ENCODE measurements around the gene DOCK7. TPM values are rescaled to one million over a fixed set of nuclear protein-coding genes. Genes with fewer than 3 reads are reported as not detected.

Gene DOCK7
- total RNA-seq, 1 donor from 2014 or later: 47.1 TPM

DNA sequence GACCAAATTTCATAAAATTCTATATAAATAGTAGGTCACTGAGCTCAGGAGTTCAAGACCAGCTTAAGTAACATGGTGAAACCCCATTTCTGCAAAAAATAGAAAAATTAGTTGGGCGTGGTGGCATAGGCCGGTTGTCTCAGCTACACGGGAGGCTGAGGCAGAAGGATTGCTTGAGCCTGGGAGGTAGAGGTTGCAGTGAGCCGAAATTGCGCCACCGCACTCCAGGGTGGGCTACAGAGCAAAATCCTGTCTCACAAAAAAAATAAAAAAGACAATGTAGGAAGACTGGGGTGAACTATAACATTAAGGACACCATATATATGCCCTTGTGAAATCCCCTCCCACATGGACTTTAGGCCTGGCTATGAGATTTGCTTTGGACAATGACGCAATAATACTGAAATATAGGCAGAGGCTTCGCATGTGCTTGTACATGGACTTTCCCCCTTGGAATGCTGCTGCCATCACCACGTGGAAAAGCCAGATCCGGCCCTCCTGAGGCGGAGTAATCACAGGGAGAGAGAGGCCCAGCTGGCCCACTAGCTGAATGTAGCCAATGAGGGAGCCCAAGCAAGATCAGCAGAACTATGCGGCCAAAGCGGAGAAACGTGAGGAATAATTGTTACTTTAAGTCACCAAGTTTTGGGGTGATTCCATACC lies 264.5 kb downstream of the DOCK7 start:
- DNase-seq (ENCODE audit: low spot score): no peak

DNA sequence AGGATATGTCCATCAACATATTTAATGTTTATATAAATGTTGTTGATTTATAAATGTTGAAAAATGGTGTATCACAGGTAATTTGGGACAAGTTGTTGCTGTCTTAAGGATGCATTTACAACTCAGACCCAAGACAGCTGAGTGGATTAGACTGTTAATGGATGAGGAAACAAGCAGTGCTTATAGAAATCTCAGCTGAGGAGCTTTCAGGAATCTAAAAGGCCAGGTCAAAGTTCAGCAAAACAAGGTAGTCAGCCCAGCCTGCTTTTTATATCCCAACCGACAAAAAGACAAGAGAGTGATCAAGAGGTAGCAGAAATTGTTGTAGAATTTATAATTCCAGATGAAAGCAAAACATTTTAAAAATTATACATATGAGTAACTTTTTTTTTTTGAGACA lies 268.0 kb downstream of the DOCK7 start:
- no peak for DNase-seq (ENCODE audit: low spot score)

DNA sequence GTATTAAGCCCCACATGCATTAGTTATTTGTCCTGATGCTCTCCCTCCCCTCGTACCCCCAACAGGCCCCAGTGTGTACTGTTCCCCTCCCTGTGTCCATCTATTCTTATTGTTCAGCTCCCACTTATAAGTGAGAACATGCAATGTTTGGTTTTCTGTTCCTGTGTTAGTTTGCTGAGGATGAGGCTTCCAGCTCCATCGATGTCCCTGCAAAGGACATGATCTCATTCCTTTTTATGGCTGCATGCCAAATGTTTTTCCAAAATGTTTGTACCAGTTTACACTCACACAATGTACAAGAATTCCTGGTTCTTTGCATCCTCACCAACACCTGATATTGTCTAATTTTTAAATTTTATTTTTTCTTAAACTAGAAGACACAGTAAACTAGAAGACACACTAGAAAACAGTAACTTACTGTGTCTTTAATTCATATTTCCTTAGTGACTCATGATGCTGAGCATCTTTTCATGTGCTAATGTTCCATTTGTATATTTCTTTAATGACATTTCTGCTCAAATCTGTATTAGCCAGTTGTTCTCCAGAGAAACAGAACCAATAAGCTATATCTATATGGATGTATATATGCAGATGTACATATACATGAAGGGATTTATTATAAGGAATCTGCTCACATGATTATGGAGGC lies 270.7 kb downstream of the DOCK7 start:
- DNase-seq (ENCODE audit: low spot score): no peak

DNA sequence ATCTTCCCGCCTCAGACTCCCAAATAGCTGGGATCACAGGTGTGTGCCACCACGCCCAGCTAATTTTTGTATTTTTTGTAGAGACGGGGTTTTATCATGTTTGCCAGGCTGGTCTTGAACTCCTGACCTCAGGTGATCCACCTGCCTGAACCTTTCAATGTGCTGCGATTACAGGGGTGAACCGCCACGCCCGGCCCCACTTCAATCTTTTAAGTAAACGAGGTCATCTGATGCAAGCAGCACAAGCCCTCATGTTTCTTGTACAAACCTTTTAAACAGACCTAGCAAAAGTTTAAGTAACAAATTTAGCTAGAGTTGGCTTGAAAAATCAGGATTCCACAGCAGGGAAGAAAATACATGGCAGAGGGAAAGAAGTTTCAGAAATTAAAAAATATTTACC lies 272.5 kb downstream of the DOCK7 start:
- DNase-seq (ENCODE audit: low spot score): no peak

DNA sequence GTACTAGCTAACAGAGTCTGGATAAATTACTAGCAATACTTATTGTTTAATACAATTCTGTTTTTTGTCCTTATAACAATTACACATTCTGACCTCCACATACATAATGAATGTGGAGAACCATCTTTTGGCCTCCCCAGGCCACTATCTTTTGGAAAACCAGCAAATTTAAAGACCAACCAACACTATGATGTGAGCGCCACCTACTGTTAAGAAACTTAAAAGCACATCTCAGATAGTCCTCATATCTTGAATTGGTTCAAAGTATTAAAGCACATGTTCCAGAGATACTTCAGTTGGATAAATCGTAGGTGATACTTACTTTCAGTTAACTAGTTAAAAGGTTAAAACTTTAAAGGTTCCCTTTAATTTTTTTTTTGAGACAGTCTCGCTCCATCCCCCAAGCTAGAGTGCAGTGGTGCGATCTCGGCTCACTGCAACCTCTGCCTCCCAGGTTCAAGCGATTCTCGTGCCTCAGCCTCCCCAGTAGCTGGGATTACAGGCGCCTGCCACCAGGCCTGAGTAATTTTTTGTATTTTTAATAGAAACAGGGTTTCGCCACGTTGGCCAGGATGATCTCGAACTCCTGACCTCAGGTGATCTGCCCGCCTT lies 280.7 kb downstream of the DOCK7 start:
- no peak for DNase-seq (ENCODE audit: low spot score)

DNA sequence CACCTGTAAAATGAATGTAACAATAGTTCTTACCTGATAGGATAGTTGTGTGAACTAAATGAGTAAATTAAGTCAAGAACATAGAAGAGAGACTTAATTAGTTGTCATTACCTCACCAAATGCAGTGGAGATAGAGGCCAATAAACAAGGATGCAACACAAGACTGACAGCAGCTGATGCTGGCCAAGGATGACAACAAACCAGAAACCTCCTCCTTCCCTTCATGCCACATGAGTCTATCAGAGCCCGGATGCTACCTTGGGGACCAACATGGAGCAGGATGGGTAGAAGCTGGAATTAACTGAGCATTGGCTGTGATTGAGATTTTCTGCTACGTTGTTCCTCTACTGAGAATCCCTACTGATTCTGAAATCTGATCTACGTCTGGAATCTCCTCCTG lies 281.6 kb downstream of the DOCK7 start:
- DNase-seq (ENCODE audit: low spot score): no peak

DNA sequence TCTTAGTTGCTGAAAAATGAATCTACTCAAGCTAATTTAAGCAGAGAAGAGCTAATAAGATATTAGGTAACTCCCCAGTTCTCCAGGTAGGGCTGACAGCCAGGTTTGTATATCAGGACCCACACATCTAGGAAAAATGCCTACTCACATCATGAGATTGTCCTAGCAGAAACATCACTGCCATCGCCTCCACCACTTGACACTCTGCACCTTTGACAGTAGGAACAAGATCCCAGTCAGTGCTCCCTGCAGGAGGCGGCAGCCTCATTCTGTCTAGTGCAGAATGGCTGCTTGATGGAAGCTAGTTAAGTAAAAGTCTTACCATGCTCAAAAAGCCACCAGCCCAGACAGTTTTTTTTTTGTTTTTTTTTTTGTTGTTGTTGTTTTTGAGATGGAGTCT lies 282.9 kb downstream of the DOCK7 start:
- no peak for DNase-seq (ENCODE audit: low spot score)

Other genes with a start within 250 kb of the DOCK7 start
- gene ANGPTL3, start 90.9 kb downstream of the DOCK7 start, total RNA-seq: not detected
- 12.3 TPM for gene ATG4C, start 95.7 kb upstream of the DOCK7 start, total RNA-seq